Measurements from ENCODE around the gene MPP3.

DNA sequence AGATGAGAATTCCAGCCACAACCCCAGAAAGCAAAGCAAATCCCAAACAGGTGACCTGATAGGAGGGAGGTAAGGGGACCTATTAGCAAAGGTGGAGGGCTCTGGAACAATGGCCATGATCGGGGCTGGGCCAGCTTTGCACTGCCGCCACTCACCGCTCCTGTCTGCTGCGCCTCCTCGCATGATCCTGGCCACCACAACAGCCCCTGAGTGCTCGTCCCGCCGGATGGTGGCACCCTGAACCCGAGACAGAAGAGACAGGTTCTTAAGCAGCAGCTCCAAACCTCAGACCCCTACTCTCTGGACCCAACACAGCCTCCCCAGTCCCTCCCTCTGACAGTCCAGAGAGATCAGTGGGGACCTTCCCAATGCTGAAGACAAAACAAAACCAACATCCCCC, 5.3 kb downstream of the MPP3 start:
- TF ChIP-seq, protein P1, sequence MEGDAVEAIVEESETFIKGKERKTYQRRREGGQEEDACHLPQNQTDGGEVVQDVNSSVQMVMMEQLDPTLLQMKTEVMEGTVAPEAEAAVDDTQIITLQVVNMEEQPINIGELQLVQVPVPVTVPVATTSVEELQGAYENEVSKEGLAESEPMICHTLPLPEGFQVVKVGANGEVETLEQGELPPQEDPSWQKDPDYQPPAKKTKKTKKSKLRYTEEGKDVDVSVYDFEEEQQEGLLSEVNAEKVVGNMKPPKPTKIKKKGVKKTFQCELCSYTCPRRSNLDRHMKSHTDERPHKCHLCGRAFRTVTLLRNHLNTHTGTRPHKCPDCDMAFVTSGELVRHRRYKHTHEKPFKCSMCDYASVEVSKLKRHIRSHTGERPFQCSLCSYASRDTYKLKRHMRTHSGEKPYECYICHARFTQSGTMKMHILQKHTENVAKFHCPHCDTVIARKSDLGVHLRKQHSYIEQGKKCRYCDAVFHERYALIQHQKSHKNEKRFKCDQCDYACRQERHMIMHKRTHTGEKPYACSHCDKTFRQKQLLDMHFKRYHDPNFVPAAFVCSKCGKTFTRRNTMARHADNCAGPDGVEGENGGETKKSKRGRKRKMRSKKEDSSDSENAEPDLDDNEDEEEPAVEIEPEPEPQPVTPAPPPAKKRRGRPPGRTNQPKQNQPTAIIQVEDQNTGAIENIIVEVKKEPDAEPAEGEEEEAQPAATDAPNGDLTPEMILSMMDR (conservative IDR thresholded peaks at IDR 0.05; ENCODE audit: low read length) = no peak
- TF ChIP-seq EZH2phosphoT487 (IDR thresholded peaks at IDR 0.05; ENCODE audit: borderline replicate concordance, low read depth, low read length) = no peak
